ENCODE results near the gene ATF6B. TPM values are rescaled to one million over a fixed set of nuclear protein-coding genes. Genes with fewer than 3 reads are reported as not detected.

The ATF6B gene
- total and polyA plus RNA-seq, 9 donors = 27.8 to 100 (median 72.9) TPM

DNA sequence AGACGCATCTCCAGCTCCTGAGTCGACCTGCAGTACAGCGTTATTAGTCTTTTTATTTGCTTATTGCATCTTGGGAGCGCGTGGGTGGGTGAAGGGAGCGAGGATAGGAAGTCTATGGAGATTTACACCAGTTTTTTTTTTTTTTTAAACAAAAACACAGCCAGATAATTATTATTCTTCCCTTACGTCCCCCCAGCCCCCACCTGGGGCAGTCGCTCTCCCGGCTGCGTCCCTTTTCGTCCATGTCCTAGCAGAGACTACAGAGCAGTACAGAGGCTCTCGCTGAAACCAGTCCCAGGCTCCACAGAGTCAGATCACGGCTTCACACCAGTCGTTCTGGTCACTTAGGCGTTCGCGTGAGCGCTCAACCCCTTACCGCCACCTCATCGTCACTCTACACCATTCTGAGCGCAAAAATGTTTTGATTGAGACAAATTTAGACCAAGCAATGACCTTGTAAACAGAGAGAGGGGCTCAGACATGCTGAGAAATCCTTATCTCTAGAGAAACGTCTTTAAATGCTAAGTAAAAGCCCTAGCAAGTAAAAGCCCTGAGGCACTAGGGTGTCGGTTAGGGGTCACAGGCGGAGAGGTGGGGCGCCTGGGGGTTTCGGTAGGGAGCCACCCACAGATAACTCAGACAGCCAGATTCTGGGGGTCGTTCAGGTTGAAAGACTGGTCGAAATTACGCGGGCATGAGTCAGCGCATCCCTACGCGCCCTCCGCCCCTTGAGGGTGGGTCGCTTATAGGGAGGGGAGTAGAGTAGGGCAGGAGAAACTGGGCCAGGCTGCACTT, 24.9 kb upstream of the ATF6B start:
- Histone ChIP-seq H3K27ac (peak overlapping the region; percentile 90 to 94), H3K4me1 (ENCODE audit: insufficient read depth) (peaks cover 9% of the 10 kb centered on the region), H3K27me3 (no peaks in the 10 kb centered on the region), H3K4me3 (peak overlapping the region; percentile 51), H3K36me3 (no peaks in the 10 kb centered on the region), H3K9me3 (no peaks in the 10 kb centered on the region)
- peak; percentile 19 for TF ChIP-seq POLR2A (IDR thresholded peaks at IDR 0.05)
- no peak for TF ChIP-seq CTCF (IDR thresholded peaks at IDR 0.05)
- no peak for TF ChIP-seq EP300 (IDR thresholded peaks at IDR 0.05)
- intact Hi-C loops (cut with DNase I) = loop anchor here in 1 of 4 donors (10.0 kb wide), 1 partner anchor 68 kb away; no protein-coding TSS in a partner anchor
- WGBS, 3 donors = 3 to 16% (median 5%) methylated on average over 35 of the region's 35 CpGs
- peak in 4 of 5 donors; percentile 67 to 75 (median 73) for DNase-seq

- WGBS, 3 donors = 1 to 3% (median 2%) methylated on average over 15 to 21 of the region's 24 CpGs
- H3K9me3 ChIP-seq = no peaks in the 10 kb centered on the region
- intact Hi-C loops (cut with DNase I) = loop anchor here in 1 of 4 donors (10.0 kb wide), 1 partner anchor 67 kb away; no protein-coding TSS in a partner anchor
- peak within 1 kb of the TSS; percentile 51 for H3K4me3 ChIP-seq
- TF ChIP-seq EP300 (IDR thresholded peaks at IDR 0.05) (no peak), POLR2A (IDR thresholded peaks at IDR 0.05) (no peak), CTCF (IDR thresholded peaks at IDR 0.05) (no peak)
- no peaks in the 10 kb centered on the region for H3K27me3 ChIP-seq
- DNase-seq = peak; percentile 46 to 61 (median 60)
- peak within 1 kb of the TSS; percentile 90 to 94 for H3K27ac ChIP-seq
- no peaks in the 10 kb centered on the region for H3K36me3 ChIP-seq
- H3K4me1 ChIP-seq (ENCODE audit: insufficient read depth) = peaks cover 9% of the 10 kb centered on the region
These were observed 24.1 kb upstream of the ATF6B start, which contains the start of gene PRRT1 for GRCh38 chr6:32151863-32152768. PRRT1 (minus strand) TSS chr6:32151939; CDS start chr6:32151827, 112 bp downstream.

- Histone ChIP-seq H3K27me3 (no peaks in the 10 kb centered on the region), H3K36me3 (no peaks in the 10 kb centered on the region), H3K9me3 (no peaks in the 10 kb centered on the region), H3K4me3 (peak overlapping the region; percentile 51), H3K4me1 (ENCODE audit: insufficient read depth) (peaks cover 9% of the 10 kb centered on the region), H3K27ac (peak overlapping the region; percentile 90 to 94)
- WGBS, 3 donors = 8 to 11% (median 8%) methylated on average over 8 of the region's 8 CpGs
- TF ChIP-seq CTCF (IDR thresholded peaks at IDR 0.05) (no peak), EP300 (IDR thresholded peaks at IDR 0.05) (no peak), POLR2A (IDR thresholded peaks at IDR 0.05) (no peak)
- intact Hi-C loops (cut with DNase I) = loop anchor here in 1 of 4 donors (10.0 kb wide), 1 partner anchor 67 kb away; no protein-coding TSS in a partner anchor
- peak in 1 of 5 donors; percentile 37 for DNase-seq
These were observed 23.3 kb upstream of the ATF6B start for GRCh38 chr6:32151181-32151862.
